Measurements from ENCODE around the gene GMNC.
"Not testable (repeated sequence)": the region's sequence is repeated elsewhere in the genome, so short reads cannot be mapped to it uniquely, and the experiment has no call there.

The GMNC gene, protein sequence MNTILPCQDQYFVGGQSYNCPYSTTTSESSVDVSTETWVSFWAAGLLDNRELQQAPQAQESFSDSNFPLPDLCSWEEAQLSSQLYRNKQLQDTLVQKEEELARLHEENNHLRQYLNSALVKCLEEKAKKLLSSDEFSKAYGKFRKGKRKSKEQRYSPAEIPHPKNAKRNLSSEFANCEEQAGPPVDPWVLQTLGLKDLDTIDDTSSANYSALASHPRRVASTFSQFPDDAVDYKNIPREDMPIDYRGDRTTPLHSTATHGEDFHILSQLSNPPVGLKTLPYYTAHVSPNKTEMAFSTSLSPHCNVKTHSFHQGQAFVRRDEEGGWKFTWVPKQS

DNA sequence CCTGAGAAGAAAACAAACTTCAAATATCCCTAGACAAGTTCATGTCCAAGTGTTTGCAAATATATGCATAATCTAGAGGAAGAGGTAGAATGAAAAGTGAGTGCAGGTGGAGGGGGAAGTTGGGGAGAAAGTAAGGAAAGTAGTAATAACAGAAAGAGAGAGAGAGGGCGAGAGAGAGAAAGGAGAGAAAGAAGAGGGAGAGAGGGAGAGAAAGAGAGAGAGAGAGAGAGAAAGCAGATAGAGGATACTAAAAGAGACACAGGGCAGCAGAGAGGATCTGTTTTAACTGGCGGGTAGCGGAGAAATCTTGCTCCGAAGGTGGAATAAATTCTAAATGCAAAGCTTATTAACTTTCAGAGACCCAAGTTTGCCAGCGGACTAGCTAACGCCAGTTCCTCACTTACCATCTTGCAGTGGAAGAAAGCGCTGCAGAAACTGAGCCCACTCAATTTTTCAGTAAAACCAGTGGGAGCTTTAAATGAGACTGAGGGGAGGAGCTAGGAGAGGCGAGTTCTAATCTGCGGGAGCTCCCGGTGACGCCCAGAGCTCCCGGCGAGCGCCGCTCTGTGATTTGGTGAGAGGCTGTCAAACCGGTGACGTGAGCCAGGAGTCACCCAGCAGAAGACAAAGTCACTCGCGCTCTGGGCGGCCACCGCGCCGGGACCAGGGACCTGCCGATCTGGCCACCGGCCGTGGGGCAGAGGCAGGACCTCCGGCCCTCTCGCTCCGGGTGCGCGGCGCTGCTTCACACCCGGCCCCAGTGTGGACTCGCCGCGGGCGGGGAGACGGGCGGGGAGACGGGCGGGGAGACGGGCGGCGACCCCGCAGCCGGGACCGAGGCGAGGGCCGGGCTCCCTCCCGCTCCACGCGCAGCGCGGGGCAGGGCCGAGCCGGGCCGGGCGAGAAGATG lies at the start of gene GMNC:
Gene GMNC, minus strand, starts transcription at position 486 of the 910 bp plus-strand sequence. Its CDS starts 79 bp downstream, at position 407.
- peak; percentile 49 to 92 (median 81) for DNase-seq
- intact Hi-C loops (cut with DNase I) = no loop called here

DNA sequence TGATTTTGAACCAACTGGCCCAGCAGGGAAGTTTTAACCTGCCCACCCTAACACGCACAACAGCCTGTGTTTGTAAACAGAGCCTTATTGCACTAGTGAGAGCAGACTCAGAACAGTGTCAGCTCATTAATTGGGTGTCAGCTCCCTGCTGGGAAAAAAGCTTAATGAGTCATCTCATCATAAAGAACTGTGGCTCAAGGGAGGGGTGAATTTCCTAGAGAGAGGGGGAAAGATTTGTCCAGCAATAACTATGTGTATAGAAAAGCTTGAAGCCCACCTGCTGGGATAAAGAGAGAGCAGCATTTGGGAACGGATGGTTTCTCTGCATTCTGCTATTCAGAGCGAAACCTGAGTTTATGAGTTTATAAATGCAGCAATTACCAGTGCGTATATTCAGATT lies 48.9 kb upstream of the GMNC start:
- no peak for DNase-seq
- intact Hi-C loops (cut with DNase I) = no loop called here

DNA sequence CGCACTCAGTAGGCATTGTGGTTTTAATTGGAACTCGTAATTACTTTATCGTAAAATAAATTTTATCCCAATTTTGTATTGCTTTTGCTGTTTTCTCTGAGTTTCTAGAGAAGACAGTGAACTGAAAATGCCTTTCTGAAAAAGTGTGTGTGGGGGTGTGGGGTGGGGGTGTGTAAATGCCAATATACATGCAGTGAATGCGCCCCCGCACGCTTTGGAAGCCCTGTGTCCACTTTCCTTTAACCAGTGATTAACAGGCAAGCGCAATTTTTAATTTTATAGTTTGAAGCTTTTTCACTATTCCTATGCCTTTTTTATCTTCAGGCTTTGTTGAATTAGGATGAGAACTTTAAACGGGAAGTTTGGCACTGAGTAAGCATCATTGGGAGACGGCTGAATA lies 47.4 kb upstream of the GMNC start:
- intact Hi-C loops (cut with DNase I) = no loop called here
- DNase-seq = no peak

DNA sequence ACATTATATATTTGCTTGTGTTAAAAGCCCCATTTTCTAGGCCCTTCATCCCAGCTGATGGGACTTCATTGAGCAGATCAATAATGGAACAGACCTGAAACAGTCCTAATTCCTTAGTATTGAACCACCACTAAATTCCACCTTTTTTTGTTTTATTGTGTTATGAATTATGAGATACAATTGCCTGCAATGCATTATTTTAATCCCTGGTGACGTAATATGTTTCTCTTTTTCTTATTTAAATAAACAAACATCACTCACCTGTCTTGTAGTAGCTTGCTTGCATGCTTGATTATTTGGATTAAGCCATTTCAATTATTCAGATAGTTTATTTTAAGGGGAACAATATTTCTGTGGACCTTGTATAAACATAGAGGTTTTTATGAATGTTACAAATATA lies 40.7 kb upstream of the GMNC start:
- intact Hi-C loops (cut with DNase I) = no loop called here
- no peak for DNase-seq

DNA sequence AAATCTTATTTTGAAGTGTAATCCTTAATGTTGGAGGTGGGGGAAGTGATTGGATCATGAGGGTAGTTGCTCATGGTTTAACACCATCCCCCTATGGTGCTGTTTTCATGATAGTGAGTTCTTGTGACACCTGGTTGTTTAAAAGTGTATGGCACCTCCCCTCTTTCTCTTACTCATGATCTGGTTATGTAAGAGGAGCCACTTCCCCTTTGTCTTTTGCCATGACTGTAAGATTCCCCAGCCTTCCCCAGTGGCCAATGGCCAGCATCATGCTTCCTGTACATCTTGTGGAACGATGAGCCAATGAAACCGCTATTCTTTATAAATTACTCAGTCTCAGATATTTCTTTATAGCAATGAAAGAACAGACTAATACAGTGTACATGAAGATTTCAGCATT lies 39.8 kb upstream of the GMNC start:
- no peak for DNase-seq
- intact Hi-C loops (cut with DNase I) = no loop called here

DNA sequence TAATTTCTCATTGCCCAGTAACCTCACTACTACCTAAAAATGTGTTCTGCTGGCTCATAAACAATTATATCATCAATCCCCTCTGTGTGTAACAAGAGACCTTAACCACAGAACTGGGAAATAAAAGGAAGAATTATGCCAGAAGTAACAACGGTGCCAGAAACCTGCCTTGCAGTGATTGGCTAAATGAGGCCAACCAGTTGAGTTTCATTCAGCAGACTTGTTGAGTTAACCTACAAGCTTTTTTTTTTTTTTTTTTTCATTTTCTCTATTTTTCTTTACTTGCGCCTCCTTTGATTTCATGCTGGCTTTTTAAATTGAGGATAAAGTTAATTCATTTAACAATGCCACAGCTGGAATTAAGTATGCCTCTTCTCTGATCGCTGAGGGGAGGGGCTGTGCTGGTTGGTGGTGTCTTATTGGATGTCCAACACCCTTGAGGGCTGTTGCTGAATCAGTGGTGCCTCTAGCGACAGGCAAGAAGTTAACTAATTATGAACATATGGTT lies 30.0 kb upstream of the GMNC start:
- no peak for DNase-seq
- intact Hi-C loops (cut with DNase I) = no loop called here

DNA sequence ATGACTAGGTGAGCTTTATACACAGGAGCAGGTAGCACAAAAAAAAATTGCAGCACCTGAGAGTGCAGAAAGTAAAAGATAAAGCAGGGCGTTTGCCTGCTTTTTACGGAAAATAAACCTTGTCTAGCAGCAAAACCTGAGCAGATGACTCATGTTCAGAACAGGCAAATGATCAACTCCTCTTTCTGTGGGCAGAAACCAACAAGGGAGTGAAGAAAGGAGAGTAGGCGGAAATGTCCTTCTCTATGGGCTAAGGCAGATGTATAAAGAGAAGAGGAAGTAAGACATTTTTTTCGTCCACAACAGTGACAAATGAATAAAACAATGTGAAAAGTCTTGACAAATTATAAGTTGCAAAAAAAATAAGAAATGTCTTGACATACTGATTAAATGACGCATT lies 24.5 kb upstream of the GMNC start:
- intact Hi-C loops (cut with DNase I) = no loop called here
- peak in 6 of 42 donors; percentile 7 to 46 (median 18) for DNase-seq

DNA sequence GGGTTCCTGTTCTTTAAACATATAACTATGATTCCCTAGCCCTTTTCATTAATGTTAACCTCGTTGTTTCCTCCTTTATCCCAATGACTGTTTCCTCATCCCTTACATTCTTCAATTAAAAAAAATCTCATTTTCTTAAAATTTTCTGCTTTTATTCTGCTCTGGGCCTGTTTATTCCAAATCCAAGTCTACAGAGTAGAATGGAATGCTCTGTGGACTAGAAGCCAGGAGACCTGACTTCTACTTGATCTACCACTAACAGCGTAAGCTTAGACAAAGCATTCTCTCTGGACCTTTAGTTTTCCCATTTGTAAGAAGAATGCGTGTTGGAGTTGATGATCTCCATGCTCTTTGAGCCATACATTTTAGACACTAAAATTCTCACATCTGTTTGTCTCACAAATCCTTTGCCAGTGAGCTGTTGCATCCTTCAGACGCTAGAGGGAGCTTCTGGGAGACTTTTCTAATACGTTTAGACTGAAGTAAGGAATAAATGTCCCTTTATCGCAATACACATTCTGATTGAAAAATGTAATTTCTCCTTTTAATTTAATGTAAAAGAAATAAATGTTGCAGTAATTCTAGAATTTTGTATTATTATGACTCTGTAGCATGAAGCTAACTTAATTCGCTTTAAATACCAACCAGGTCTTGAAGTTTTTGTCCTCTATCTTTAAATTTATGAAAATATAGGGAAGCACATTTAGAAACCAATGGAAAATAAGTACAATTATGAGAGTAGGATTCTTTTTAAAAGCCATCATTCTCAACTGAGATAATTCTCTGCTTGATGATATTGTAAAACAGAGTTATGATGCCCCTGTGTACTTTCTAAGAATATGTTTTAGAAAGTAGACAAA lies 21.7 kb upstream of the GMNC start:
- intact Hi-C loops (cut with DNase I) = no loop called here
- DNase-seq = peak in 40 of 42 donors; percentile 21 to 82 (median 61)

DNA sequence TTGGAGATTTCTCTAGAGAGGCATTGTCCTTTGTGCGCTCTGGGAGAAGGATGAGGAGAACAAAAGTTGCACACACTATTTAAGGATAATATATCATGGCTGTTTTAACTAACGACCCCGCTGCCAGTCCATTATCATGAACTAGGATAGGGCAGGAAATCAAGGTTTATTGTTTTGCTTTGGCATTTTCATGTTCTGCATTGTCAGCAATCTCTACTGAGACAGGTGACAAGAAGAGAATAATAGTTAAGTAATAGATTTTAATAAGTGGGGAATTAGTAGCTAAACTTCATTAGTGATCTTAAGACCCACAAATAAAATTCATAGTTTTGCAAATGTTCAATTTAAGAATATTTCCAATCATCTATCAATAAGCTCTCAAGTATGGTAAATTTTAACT lies 20.6 kb upstream of the GMNC start:
- intact Hi-C loops (cut with DNase I) = no loop called here
- DNase-seq = no peak

DNA sequence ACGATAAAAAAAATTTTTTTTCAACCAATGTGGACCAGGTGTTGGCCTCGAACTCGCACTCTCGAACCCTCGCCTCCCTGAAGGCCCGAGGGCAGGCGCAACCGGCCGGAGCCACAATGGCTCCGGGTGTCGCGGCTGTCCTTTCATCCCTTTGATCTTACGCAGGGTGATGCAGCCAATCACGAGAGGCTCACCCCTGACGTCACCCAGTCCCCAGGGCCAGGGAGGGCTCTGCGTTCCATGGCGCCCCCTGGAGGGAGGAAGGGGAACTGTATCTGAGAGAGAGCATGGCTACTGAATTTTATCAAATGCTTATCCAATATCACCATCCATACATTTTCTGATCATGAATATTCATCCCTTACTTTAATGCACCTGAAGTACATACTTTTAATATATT lies 15.4 kb upstream of the GMNC start:
- intact Hi-C loops (cut with DNase I) = no loop called here
- DNase-seq = no peak

DNA sequence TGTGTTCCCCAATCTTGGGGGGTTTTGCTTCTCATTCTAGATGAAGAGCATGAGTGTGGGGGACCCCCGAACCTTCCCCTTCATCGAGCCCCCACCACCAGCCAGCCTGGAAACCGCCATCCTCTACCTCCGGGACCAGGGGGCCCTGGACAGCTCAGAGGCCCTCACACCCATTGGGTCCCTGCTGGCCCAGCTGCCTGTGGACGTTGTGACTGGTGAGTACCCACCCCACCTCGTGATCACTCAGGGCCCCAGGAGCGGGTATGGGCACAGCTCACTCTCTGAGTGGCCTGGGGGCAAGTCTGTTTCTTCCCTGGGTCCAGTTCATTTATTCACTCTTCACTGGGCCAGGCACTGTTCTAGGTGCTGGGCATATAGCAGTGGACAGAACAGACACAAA lies 13.9 kb upstream of the GMNC start:
- intact Hi-C loops (cut with DNase I); DNase-seq: not testable (repeated sequence)

DNA sequence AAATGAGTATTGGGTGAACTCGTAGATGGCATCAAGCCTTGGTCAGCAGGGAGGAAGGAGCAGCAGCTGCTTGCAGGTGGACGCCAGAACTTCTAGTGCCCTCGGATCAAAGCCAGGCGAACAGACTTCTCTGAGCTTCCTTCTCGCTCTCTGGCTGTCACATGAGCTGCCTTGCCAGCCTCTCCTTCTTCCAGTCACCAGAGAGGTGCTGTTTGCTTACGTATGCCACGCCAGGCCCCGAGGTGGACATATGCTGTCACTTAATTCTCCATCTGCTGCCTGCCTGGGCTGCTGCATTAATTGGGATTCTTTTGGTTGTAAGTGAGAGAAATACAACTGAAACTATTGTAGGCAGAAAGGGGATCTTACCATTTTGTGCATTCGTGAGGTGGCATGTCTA lies 12.6 kb upstream of the GMNC start:
- intact Hi-C loops (cut with DNase I); DNase-seq: not testable (repeated sequence)

DNA sequence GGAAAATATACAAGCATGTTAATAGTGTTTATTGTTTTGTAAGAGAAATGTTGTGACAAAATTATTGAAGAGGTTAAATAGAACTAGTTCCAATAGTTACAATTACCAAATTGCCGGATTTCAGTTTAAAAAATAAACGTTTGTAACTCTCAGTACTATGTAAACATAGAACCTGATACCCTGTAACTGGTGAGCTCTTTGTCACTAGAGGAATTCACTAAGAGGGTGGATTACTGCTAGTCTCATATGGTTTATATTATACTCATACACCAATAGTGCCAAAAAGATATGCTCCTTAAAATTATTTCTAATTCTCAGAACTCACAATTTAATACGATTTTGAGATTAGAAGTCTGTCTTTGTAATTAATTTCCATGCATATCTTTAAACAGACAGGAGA lies 7.6 kb upstream of the GMNC start:
- intact Hi-C loops (cut with DNase I) = no loop called here
- no peak for DNase-seq

DNA sequence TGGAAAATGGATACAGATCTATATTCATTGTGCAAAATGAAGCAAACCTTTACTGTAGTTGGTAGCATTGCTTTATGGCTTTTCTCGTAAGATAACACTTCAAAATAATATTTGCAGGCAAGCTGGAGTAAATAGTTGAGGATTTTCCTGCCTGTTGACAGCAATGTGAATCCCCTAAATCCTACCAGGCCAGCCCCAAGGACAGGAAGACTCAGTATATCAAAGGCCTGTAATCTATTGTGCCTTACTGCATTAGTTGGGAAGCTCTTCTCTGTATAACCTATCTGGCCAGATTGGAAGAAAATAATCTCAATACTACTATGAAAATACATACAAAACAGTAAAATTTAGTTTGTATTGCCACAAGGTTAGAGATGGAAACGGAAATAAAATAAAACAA lies 4.6 kb upstream of the GMNC start:
- no peak for DNase-seq
- intact Hi-C loops (cut with DNase I) = no loop called here

DNA sequence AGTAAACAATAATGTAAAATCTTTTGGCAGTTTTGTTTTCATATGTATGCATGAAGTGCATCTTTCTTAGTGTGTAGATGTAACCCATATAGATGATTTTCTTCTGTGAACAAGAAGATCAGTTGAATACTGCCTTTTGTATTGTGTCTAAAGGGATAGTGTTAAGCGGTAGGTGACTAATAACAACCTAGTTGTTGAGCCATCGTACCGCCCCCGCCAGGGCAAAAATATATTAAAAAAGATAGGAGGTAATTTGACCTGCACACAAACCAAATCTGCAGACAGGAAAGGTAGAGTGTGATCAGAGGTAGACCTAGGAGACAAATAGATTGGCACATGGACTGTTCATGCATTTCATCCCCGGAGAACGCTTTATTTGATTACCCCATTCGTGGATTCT lies 3.3 kb upstream of the GMNC start:
- DNase-seq = no peak
- intact Hi-C loops (cut with DNase I) = no loop called here

DNA sequence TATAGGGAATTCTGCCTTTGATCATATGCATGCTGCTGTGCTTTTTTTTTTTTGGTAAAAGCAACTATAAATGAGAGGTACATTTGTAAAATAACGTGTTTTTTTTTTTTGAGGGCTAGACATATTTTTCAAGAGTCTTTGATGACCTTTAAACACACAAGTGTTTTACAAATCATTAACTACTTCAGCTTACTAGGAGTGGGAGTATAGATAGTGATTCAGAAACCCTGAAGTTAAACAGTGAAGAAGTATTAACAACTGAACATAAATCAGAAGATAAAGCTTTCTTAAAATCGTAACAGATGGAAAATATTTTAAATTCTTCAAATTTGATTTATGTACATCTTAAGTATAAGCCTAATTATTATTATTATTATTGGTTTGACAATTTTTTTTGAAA lies 2.9 kb upstream of the GMNC start:
- DNase-seq = no peak
- intact Hi-C loops (cut with DNase I) = no loop called here

DNA sequence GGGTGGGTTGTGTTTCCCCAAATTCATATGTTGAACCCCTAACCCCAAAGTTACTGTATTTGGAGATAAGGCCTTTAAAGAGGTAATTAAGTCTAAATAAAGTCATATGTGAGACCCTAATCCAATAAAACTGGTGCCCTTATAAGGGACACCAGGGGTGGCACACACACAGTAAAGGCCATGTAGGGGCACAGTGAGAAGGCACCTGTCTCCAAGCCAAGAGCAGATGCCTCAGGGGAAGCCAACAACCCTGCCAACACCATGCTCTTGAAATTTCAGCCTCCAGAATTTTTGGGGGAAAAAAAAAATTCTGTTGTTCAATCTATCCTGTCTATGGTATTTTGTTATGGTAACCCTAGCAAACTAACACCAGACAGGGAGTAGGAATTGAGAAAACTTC lies 1.5 kb upstream of the GMNC start:
- intact Hi-C loops (cut with DNase I) = no loop called here
- no peak for DNase-seq

DNA sequence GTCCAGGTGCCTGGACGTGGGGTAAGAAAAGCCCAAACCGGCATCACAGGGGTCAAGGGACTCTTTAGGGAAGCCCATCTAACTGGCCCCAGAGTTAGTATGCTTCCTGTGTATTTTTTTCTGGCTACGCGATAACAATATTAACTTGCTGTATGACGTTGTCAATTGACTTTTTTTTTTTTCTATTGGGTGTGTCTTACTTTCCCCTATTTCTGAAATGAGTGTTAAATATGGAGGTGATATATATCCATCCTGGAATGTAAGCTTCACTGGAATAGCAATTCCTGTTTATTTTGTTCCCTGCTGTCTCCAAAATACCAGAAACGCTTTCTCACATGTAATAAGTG lies 598 bp upstream of the GMNC start:
- DNase-seq = no peak
- intact Hi-C loops (cut with DNase I) = no loop called here

DNA sequence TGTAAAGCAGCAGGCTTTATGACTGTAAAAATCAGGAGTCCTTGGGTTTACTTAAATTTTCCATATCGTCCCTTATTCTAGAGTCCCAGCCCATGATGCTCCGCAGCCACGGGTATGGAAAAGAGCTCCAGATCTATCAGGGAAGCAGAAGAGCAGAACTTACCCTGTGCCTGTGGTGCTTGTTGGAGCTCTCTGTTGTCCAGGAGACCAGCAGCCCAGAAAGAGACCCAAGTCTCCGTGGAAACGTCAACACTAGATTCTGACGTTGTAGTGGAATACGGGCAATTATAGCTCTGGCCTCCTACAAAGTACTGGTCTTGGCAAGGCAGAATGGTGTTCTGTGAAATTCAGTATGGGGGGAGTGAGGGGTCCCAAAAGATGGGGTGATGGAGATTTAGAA lies 2.0 kb downstream of the GMNC start:
- intact Hi-C loops (cut with DNase I) = no loop called here
- peak in 8 of 42 donors; percentile 2 to 52 (median 22) for DNase-seq

DNA sequence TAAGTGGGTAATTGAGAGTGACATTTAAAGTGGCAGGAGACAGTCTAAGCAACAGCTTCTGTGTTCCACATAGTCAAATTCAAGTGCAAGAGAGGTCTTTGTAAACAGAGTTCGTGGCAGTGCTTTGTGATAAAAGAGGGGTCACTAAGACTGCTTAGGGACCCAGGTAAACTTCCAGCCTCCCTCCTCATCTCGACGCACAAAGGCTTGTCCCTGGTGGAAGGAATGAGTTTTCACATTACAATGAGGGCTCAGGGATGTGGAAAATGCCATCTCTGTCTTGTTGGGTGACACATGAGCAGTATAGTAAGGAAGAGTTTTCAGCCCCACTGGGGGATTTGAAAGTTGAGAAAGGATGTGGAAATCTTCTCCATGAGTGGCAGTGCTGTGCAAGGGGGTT lies 7.3 kb downstream of the GMNC start:
- intact Hi-C loops (cut with DNase I) = no loop called here
- no peak for DNase-seq

All from head of caudate nucleus (tissue), 42 donors.